Measurements from ENCODE around the gene FHDC1.

FHDC1 gene

GRCh38 chr4:153024466-153024865, 88.3 kb downstream of the FHDC1 start:
- Histone ChIP-seq H3K27me3 (replicated peaks; ENCODE audit: control insufficient read depth, insufficient read depth, low read length, poor library complexity, severe bottlenecking) (no peaks in the 10 kb centered on the region), H3K4me3 (ENCODE audit: insufficient read depth, low read depth, low read length, poor library complexity, severe bottlenecking) (no peak overlapping the region), H3K36me3 (ENCODE audit: control insufficient read depth, insufficient read depth, low read length) (no peaks in the 10 kb centered on the region), H3K9me3 (ENCODE audit: control insufficient read depth, low read length) (no peaks in the 10 kb centered on the region), H3K4me1 (ENCODE audit: control insufficient read depth, insufficient read depth, low read length, poor library complexity, severe bottlenecking) (no peaks in the 10 kb centered on the region), H3K27ac (ENCODE audit: insufficient read depth, low read length, poor library complexity, severe bottlenecking) (no peak overlapping the region)
- DNase-seq = no peak

- DNase-seq = no peak
These were observed 89.3 kb downstream of the FHDC1 start for GRCh38 chr4:153025406-153025805.

GRCh38 chr4:153026591-153027346, 90.6 kb downstream of the FHDC1 start:
- no peaks in the 10 kb centered on the region for H3K9me3 ChIP-seq (ENCODE audit: control insufficient read depth, low read length)
- no peaks in the 10 kb centered on the region for H3K27me3 ChIP-seq (replicated peaks; ENCODE audit: control insufficient read depth, insufficient read depth, low read length, poor library complexity, severe bottlenecking)
- no peak for DNase-seq
- H3K4me1 ChIP-seq (ENCODE audit: control insufficient read depth, insufficient read depth, low read length, poor library complexity, severe bottlenecking) = no peaks in the 10 kb centered on the region
- H3K36me3 ChIP-seq (ENCODE audit: control insufficient read depth, insufficient read depth, low read length) = no peaks in the 10 kb centered on the region
- H3K27ac ChIP-seq (ENCODE audit: insufficient read depth, low read length, poor library complexity, severe bottlenecking) = no peak overlapping the region
- no peak overlapping the region for H3K4me3 ChIP-seq (ENCODE audit: insufficient read depth, low read depth, low read length, poor library complexity, severe bottlenecking)

More at GRCh38 chr4:153025406-153025805, 89.3 kb downstream of the FHDC1 start:
- Histone ChIP-seq H3K9me3 (ENCODE audit: control insufficient read depth, low read length) (no peaks in the 10 kb centered on the region), H3K27me3 (replicated peaks; ENCODE audit: control insufficient read depth, insufficient read depth, low read length, poor library complexity, severe bottlenecking) (no peaks in the 10 kb centered on the region), H3K27ac (ENCODE audit: insufficient read depth, low read length, poor library complexity, severe bottlenecking) (no peak overlapping the region), H3K4me3 (ENCODE audit: insufficient read depth, low read depth, low read length, poor library complexity, severe bottlenecking) (no peak overlapping the region), H3K36me3 (ENCODE audit: control insufficient read depth, insufficient read depth, low read length) (no peaks in the 10 kb centered on the region), H3K4me1 (ENCODE audit: control insufficient read depth, insufficient read depth, low read length, poor library complexity, severe bottlenecking) (no peaks in the 10 kb centered on the region)

- DNase-seq = no peak
- no peak overlapping the region for H3K27ac ChIP-seq (ENCODE audit: insufficient read depth, low read length, poor library complexity, severe bottlenecking)
- H3K9me3 ChIP-seq (ENCODE audit: control insufficient read depth, low read length) = no peaks in the 10 kb centered on the region
- no peaks in the 10 kb centered on the region for H3K4me1 ChIP-seq (ENCODE audit: control insufficient read depth, insufficient read depth, low read length, poor library complexity, severe bottlenecking)
- H3K4me3 ChIP-seq (ENCODE audit: insufficient read depth, low read depth, low read length, poor library complexity, severe bottlenecking) = no peak overlapping the region
- no peaks in the 10 kb centered on the region for H3K36me3 ChIP-seq (ENCODE audit: control insufficient read depth, insufficient read depth, low read length)
- H3K27me3 ChIP-seq (replicated peaks; ENCODE audit: control insufficient read depth, insufficient read depth, low read length, poor library complexity, severe bottlenecking) = no peaks in the 10 kb centered on the region
These were observed 91.7 kb downstream of the FHDC1 start for GRCh38 chr4:153027866-153028265.

GRCh38 chr4:153028535-153028934, 92.4 kb downstream of the FHDC1 start:
- no peaks in the 10 kb centered on the region for H3K27me3 ChIP-seq (replicated peaks; ENCODE audit: control insufficient read depth, insufficient read depth, low read length, poor library complexity, severe bottlenecking)

More at GRCh38 chr4:153028535-153028934, 92.4 kb downstream of the FHDC1 start:
- no peaks in the 10 kb centered on the region for H3K9me3 ChIP-seq (ENCODE audit: control insufficient read depth, low read length)
- H3K36me3 ChIP-seq (ENCODE audit: control insufficient read depth, insufficient read depth, low read length) = no peaks in the 10 kb centered on the region
- H3K4me1 ChIP-seq (ENCODE audit: control insufficient read depth, insufficient read depth, low read length, poor library complexity, severe bottlenecking) = no peaks in the 10 kb centered on the region
- no peak for DNase-seq
- H3K27ac ChIP-seq (ENCODE audit: insufficient read depth, low read length, poor library complexity, severe bottlenecking) = no peak overlapping the region
- H3K4me3 ChIP-seq (ENCODE audit: insufficient read depth, low read depth, low read length, poor library complexity, severe bottlenecking) = no peak overlapping the region

Data from effector memory CD4-positive, alpha-beta T cell (primary cell).